ENCODE results near the gene IL1RN.

IL1RN gene

DNA sequence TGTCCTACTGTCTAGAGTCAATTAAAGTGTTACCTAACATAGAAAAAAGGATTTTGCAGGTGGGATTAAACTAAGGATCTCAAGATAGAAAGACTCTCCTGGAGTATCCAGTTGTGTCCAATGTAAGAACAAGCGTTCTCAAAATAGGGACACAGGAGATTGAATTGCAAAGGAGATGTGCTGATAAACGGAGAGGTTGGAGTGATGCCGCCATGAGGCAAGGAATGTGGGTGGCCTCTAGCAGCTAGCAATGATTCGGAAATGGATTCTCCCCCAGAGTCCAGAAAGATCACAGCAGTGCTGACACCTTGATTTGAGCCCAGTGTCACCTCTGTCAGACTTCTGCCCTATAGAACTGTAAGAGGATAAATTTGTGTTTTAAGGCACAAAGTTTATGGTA, 24.1 kb upstream of the IL1RN start:
- DNase-seq (ENCODE audit: low read depth in 3 of 3) = no peak

DNA sequence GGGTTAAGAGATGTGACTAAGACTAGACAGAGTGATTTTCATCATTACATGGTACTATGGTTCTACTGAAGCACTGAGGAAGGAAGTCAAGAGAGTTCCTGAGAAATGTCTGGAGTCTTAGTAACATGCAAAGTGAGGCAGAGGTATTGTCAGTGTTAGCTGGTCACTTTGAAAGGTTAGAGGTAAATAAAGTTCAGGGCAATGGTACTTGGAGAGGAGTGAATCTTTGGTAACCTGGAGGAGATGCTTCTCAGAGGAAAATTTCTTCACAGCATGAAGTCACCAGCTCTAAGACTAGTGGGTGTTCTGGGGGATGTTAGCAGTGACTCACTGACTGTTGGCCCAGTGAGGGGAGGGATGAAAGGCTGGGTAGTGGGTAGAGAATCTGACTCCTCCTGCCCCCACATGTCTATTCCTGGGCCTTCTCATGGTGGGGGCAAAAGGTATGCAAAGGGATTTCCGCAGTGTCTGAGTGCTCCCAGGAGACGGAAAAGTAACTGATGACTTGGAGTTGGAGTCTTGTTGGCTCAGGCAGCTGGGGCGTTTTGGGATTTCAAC, 23.3 kb upstream of the IL1RN start:
- peak in 2 of 3 donors; percentile 29 to 31 for DNase-seq (ENCODE audit: low read depth in 3 of 3)

DNA sequence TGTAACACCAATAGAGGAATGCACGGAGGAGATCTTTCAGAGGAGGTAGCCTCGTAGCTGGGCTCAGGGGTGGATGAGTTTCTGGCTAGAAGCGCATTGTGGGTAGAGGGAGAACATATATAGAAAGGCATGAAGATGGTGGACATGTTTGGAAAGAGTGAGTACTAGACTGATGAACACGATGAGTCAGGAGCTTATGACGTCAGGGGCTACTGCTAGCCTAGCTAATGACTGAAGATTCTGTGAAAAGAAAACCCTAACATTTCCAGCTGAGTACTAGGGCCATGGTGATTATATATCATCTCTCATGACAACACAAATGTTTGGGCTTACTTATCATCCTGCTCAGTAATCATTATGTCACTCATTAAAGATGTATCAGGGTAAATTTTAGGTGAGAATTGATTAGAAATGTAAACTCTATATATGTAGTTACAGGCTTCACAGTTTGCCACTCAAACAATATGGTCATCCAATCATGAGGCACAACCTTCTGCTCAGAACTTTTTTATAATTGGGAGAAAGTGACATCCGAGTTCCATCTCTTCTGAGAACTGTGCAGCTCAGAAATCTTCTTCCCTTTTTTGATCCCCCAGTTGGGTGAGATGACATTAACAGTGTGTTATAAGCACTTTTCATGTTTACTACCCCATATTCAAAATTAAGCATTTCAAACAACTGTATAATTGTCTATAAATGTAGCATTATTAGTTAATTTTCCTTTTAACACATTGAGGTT, 22.2 kb upstream of the IL1RN start:
- DNase-seq (ENCODE audit: low read depth in 3 of 3) = peak in 2 of 3 donors; percentile 48 to 71

DNA sequence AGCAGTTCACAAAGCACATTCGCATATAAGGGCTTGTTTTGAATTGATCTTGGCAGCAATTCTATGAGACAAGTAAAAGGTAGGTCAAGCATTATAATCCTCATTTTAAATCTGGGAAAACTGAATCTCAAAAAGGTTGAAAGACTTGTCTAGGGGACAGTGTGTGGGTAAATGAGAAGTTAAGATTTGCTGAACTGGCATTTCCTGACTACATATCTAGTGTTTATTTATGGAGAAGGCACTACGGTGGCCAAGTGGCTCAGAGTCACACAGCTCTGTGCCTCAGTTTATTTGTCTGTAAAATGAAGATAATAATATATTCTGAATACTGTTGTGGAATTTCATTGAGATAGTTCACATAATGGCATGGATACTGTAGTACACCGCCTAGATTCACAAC, 16.3 kb upstream of the IL1RN start:
- DNase-seq (ENCODE audit: low read depth in 3 of 3) = no peak

DNA sequence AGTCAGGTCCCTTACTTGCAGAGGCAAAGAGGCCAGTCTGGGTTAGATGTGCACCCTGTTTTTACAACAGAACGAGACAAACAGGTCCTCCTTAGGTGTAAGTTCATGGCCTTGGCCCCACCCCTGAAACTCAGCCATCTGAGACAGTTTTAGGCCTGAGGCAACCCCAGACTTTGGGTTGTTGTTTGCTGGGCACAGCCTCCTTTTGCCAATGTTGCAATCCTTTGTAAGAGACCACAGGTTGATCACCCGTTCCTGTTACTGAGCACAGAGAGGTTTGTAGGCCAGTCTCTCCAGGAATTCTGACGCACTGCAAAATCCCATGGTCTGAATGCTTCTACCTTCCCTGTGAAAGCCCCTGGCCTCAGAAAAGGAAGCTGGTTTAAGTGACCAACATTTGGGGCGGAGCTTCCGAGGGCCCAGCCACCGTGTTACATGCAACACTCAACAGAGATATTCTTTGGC, 15.5 kb upstream of the IL1RN start:
- DNase-seq (ENCODE audit: low read depth in 3 of 3) = no peak

DNA sequence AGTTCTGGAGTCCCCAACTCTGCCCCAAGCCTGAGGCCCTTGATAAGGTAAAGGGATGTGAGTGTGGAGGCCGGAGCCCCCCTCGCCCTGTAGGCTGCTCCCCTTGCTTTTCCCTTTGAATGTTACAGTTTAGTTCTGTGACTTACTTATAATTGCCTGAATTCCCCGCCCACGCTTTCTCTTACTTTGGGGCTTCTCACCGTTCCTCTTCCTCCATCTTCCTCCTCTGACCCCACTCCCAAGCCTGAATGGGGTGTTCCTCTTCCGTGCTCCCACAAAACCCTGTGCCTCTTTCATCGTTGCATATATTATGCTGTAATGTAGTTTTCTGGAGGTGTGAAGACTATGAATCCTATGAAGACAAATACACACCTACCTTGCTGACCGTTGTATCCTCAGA, 15.0 kb upstream of the IL1RN start:
- no peak for DNase-seq (ENCODE audit: low read depth in 3 of 3)

DNA sequence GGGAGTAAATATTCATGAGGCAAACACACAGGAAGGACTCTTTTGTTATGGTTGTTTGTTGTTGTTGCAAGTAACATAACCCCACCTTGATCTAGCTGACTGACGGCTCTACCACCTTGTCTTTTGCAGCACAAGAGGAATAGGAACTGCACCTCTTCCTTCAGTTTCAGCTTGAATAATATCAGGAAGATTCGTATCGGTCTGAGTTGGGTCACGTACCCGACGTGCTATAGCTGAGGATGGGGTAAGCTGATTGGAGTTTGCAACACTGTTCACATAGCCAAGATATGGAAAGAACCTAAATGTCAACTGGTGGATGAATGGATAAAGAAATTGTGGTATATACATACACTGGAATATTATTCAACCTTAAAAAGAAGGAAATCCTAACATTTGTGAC, 14.5 kb upstream of the IL1RN start:
- DNase-seq (ENCODE audit: low read depth in 3 of 3) = no peak

DNA sequence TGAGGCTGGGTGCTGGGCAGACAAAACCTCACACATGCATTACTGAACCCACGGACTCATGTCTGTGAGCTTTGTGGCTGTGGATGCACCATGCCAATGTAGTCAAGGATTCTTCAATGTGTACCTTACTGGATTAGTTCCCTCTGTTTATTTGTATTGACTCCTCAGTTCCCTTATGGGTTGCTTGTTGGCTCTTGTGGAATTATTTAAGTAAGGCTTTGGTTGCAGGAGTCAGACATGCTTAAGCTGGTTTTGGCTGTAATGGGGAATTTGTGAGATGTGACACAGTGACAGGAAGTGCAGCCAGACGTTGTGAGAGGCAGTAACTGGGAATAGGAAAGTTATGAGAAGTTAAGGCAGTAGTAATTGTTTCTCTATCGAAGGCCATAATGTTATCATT, 13.6 kb upstream of the IL1RN start:
- no peak for DNase-seq (ENCODE audit: low read depth in 3 of 3)

DNA sequence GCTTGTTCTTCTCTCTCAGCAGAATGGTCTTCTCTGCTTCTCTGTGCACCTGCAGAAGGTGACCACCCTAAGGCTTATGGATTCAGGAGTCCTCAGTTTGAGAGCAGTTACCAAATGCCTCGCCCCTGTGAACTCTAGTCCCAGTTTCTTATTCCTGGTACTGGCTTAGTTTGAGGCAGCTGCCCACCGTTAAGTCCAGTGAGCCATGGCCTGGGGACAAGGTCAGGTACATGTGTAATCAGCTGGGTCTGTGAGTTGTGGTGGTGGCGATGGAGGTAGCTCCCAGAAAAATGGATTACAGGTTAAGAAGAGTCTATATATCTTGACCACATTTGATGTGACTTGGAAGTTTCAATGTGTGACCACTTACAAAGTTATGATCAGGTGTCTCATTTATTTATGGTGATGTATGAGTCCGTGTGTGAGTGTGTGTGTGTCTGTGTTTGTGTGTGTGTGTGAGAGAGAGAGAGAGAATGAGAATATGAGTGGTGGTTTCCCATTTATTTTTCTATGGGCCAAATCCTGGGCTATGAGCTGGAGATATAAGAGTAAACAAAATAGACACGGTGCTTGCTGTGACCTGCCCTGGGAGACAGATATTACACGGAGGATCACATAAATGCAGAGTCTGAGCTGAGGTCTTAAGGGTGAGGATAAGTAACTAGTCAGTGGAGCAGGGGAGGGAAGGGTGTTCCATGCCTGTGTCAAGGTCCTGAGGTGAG, 13.0 kb upstream of the IL1RN start:
- no peak for DNase-seq (ENCODE audit: low read depth in 3 of 3)

DNA sequence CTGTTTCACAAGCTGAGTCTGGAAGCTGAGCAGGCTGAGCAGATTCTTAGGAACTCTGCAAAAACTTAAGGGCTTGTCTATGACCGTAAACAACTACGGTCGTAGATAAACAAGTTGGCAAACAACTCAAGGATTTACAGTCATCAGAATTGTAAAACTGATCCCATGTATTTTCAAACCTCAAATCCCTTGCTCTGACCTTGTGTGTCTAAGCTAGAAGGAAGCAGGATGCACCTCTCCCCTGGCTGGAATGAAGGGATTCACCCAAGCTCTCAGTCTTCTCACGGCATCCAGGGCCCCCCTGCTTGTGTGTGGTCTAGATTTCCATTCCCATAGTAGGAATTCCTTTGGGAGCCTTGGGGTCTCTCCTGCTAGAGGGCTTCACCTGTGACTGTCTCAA, 12.4 kb upstream of the IL1RN start:
- DNase-seq (ENCODE audit: low read depth in 3 of 3) = no peak

DNA sequence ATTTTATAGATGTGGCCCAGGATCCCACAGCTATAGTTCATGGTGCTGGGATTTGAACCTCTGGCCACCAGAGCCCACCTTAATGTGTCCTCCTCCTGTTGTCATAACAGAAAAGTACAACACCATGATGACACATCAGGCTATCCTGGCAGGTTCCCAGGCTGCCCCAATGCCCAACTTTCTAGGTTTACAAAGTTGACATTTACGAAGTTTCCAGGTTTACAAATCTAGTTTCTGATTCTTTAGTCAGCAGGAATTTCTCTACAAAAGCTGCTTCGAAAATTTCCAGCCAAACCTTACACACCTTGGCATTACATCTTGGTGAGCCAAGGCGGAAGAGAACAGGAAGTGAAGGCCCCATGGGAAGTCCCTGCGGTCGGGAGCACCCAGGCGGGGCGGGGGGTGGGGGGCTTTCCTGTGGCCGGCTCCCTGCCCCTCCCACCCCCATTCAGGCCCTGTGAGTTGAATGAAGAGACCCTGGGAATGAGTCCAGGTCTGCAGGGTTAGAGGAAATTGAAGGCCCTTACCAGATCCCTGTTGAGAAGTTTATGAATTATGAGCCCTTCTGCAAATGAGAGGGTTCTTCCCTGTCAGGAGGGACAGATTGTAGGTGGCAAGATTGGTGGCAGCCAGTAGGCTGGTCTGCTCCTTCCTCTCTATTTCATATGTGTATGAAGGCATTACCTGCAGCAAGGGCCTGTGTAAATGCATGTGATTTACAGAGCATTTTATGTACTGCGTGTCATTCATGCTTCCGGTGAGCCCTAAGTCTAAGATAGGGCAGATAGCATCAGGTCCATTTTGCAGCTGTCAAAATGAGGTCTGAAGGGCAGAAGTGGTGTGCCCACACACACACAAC, 11.1 kb upstream of the IL1RN start:
- DNase-seq (ENCODE audit: low read depth in 3 of 3) = no peak

DNA sequence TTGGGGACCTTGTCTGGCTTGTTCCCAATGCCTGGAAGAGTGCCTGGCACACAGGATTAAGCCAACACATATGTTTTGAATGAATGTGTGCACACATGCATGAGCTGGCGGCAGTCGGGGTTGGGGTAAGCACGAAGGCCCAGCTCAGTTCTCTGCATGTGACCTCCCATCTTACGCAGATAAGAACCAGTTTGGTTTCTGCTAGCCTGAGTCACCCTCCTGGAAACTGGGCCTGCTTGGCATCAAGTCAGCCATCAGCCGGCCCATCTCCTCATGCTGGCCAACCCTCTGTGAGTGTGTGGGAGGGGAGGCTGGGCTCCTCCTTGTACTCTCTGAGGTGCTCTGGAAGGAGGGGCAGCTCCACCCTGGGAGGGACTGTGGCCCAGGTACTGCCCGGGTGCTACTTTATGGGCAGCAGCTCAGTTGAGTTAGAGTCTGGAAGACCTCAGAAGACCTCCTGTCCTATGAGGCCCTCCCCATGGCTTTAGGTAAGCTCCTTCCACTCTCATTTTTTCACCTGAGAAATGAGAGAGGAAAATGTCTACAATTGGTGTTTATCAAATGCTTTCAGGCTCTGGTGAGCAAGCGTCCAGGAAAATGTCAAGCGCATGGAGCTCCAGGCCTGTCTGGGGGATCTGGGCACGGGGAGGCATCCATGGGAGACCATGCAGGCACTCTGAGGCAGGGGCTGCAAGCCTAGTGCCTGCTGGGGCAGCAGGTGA, 9.7 kb upstream of the IL1RN start:
- DNase-seq (ENCODE audit: low read depth in 3 of 3) = peak in 2 of 3 donors; percentile 39 to 67

DNA sequence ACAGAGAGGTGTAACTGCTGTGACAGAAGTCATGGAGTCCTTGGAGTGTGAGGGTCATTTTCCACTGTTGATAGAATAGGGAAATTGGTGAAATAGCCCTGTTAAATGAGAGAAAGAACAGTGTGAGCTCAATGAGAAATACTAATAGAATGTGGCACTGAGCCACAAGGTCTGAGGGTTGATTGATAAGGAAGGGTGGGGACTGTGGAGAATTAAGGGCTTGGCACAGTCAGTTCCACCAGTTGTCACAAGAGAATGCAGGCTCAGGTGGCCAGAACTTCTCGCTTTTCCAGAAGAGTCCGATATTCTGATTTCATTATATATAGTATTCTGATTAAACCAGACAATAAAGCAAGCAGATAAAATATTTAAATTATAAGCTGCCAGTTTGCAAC, 9.1 kb upstream of the IL1RN start:
- DNase-seq (ENCODE audit: low read depth in 3 of 3) = no peak

DNA sequence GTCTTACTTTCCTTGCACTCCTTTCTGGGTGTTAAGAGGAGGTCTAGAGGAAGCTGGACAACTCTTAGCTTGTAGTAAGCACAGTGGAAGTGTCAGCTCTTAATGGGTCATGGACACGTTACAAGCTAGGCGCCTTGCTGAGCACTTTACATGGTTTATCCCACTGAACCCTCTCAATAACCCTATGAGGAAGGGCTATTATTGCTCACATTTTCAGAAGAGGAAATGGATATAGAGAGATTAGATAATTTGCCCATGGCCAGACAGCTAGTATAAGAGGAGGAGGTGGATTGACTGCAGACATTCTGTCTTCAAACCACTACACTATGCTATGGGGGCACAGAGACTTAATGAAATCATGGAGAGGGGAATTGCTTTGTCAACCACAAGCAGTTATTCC, 8.3 kb upstream of the IL1RN start:
- DNase-seq (ENCODE audit: low read depth in 3 of 3) = no peak

DNA sequence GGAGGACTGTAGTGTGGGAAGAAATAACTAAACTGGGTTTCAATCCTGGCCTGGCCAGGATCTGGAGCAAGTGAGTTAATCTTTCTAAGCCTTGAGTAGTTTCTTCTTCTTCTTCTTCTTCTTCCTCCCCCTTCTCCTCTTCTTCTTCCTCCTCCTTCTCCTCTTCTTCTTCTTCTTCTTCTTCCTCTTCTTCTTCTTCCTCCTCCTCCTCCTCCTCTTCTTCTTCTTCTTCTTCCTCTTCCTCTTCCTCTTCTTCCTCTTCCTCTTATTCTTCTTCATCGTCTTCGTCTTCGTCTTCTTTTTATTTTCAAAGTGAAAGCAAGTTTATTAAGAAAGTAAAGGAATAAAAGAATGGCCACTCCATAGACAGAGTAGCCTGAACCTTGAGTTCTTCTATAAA, 6.5 kb upstream of the IL1RN start:
- DNase-seq (ENCODE audit: low read depth in 3 of 3) = no peak

DNA sequence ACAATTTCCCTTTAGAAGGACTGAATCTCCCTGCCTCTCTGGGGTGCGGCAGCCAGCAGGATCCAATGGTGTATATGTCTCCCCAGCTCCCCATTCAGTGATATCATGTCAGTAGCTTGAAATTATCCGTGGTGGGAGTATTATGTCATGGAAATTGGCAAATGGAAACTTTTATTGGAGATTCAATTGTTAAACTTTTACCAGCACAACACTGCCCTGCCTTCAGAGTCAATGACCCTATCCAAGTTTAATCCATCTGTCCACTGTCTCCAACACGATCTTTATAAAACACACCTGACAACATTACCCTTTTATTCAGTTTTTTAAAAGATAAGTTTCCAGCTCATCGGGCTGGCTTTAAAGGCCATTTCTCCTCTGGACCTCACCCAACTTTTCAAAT, 5.0 kb upstream of the IL1RN start:
- no peak for DNase-seq (ENCODE audit: low read depth in 3 of 3)

DNA sequence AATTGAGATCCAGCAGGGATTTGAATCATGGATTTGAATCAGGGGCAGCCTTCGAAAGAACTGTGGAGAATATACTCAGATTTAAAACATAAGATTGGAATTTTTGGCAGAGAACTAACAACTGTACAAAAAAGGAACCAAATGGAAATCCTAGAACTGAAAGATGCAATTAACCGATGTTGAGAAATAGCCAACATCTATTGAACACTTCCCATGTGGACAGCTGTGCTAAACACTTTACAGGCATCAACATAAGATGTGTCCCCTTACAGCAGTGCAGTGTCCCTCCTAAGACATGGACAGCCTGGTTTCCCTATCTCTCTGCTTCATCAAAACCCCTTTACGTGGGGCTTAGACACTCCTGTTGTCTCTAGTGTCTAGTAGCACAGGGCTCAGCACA, 3.7 kb upstream of the IL1RN start:
- no peak for DNase-seq (ENCODE audit: low read depth in 3 of 3)

DNA sequence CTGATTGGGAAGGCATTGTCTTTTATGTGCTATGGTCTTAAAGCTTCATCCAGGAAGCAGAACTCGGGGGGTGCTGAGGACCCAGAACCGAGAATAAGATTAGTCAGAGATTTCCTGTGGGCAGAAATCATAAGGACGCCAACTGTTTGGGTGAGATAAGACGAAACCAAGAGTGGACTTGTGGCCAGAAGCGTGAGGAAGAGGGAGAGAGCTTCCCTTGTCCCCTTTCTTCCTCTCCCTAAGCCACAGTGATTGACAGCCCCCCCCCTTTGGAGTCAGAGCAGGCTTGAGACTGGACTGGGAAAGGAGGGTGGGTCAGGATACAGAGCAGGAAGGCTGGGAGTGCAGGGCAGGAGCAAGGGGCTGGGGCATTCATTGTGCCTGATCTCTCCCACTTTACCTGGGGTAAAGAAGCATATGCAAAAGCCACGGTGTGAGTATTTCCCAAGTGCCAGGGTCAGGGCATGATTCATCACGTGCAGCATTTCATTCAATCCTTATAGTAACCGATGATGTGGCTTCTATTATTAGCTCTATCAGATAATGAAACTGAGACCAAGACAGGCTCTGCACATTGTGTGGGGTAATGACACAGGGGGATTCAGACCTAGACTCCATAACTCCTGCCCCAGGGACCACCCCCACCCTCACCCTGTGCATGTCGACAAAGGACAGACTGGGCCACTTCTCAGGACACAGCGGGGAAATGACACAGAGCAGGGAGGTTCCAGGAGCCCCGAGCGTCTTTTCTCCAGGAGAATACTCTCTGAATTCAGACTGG, 3.0 kb upstream of the IL1RN start:
- no peak for DNase-seq (ENCODE audit: low read depth in 3 of 3)

DNA sequence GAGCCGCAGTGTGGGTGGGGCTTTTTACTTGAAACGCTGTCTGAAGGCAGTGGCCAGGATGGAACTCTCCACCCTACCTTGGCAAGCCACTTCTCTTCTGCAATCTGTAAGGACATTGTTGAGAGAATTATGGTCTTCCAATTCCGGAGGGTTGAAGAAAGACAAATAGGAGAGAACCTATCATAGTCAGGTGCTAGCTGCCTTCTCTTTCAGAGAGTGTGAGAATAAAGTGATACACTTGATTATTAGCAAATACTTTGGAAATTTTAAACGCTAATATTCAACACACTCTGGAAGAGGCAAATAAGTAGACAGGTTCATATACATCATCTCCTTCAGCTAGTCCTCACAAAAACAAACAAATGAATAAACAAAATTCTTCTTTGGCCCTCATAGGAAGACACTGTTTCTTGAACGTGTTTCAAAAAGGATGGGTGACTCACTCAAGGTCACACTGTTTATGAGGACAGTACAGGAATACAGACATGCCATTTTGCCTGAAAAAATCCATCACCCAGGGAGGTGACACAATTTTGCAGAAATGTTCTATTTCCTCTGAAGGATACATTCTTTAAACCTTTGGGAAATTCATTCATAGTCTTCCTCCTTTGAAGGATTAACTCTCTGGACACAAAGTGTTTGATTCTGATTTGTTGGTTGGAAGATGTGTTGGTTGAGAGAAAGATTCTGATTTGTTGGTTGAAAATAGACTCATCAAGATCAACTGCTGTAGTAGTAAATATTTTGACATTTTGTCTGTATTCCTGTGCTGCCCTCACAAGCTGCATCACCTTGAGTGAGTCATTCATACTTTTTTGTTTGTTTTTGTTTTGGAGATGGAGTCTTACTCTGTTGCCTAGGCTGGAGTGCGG, 2.2 kb upstream of the IL1RN start:
- no peak for DNase-seq (ENCODE audit: low read depth in 3 of 3)

Measured in stimulated activated CD4-positive, alpha-beta T cell treated with anti-CD3 and anti-CD28 coated beads, TNF-alpha, amount 100 ng/mL, for 48 hours (primary cell).